HG02571 (cell line): ENCODE measurements around the gene RPS21.

Experiments used
- ATAC-seq: cut with Tn5 transposase; IDR thresholded peaks from one replicate; pipeline ENCODE4 v1.9.1; 2021; ENCODE audit warnings: mild to moderate bottlenecking, moderate library complexity; ENCODE audit not compliant: unreplicated experiment

Gene RPS21

DNA sequence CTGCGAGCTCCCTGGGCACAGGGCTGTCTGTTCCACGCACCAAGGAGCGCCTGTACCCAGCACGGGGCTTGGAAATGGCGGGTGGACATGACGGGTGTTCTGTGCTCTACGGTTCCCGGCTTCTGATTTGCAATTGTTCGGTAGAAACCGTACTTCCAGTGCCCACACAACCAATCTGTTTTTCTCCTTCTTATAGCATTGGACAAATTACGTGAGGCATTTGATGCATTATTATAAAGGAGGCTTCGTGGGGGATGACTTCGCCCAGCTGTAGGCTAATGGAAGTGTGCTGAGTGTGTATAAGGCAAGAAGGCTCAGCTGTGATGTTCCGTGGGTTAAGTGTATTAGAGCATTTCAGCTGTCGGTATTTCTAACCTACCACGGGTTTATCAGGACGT is 9.8 kb upstream of the RPS21 start:
- ATAC-seq = no peak

DNA sequence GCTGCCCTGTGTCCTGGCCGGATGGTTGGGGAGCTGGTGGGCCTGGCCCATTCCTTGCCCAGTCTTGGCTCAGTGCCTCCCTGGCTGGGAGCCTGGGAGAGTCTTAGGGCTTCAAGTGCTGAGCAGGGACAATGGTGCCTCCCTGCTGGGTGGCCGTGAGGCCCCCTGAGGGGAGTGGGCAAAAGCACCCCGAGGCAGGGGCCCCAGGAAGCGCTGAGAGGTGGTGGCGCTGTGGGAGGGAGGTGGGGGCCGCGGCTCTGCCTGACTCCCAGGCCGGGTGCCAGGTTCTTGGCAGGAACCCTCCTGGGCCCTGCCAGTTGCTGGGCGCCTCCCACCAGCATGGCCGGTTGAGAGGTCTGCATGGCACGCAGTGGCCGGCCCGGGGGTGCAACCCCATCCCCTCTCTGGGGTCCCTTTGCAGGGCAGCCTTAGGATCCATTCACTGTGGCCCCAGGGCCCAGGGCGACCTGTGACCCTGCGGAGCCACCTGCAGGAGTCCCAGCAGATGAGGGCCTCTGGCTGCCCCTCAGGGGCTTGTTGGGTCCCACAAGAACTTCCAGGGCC is 9.2 kb upstream of the RPS21 start:
- no peak for ATAC-seq

DNA sequence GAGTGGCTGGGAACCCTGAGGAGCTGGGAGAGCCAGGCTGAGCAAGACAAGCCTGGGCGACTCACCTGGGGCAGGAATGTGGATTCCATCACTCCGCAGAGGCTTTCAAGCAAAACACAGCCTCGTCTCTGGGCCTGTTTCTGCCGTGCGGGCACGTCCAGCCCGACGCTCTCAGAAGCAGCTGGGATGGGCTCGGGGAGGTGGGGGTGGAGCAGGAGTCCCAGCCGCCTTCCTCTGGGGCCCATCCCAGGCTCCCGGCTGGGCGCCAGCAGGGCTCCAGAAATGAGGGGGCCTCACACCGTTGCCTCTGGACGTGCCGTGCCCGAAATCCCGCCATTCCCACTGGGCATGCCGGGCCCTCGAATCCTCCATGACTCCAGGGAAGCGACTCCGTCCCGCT is 8.7 kb upstream of the RPS21 start:
- ATAC-seq = no peak

DNA sequence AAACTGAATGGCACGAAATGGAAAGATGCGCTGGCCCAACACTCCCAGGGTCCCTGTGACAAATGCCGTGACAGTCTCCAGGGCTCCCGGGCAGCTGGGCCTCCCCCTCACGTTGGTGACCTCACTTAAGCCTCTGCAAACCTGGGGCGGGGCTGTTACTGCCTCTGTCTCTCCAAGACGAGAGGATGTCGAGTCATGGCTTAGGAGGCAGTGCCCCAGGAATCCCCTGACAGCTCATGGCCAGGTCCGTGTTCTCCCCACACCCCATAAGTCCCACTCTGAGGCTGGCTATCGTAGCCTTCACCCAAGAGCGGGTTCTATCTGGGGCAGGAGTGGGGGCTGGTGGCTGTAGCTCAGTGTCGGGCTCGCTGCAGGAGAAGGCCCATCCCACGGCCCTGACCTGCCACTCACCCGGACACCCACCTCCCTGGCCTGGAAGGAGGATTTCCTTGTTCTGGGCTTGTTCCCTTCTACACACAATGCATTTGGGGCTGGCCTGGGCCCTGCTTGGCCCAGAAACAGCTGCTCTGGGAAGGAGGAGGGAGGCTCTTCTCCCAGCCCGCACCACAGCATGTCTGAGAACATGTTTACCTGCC is 5.6 kb upstream of the RPS21 start:
- no peak for ATAC-seq

DNA sequence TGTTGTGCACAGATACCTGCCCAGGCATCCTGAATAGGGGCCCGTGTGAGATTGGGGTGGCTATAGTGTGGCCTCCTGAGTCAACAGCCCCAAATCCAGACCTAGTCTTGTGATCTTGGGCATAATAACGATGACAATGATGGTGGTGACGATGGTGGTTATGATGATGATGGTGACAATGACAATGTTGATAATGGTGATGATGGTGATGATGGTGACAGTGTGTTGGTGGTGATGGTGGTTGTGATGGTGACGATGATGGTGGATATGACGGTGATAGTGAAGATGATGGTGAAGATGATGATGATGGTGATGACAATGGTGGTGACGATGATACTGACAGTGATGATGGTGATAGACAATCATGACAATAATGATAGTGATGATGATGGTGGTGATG is 5.1 kb upstream of the RPS21 start:
- ATAC-seq = no peak

DNA sequence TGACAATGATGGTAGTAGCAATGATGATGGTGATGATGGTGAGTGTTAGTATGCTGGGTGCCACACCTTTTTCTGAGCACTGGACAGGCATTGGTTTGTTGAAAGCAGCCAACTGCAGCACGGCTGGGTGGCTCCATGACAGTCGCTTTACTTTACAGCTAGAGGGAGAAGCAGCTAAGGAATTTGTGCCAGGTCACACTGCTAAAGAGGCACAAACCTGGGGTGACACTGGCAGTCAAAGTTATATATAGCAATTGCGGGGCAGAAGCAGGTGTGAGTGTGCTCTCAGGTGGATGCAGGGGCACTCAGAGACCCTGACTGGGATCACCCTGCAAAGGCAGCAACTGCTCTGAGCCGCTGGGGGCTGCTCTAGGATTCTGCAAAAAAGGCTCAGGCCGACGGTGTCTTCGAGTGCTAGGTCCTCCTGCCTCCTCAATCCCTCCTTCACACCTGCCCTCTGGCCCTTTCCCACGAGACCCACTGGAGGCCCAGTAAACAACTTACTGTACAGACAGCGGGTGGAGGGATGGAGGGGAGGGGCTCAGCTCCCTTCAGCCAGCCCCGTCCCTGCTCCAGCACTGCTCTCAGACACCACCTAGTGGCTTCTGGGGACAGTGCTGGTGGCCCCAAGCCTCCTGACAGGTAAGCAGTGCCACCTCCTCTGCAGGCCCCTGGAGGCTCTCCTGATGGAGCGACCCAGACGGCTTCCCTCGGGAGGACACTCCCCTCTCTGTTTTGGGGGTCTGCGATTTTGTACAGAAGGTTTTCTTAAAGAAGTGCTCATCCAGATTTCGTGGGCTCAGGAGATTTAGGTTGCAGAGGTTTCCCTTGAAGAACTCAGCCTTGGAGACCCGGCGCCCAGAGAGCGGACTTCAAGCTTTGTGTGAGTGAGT is 4.4 kb upstream of the RPS21 start:
- peak; percentile 49 for ATAC-seq

DNA sequence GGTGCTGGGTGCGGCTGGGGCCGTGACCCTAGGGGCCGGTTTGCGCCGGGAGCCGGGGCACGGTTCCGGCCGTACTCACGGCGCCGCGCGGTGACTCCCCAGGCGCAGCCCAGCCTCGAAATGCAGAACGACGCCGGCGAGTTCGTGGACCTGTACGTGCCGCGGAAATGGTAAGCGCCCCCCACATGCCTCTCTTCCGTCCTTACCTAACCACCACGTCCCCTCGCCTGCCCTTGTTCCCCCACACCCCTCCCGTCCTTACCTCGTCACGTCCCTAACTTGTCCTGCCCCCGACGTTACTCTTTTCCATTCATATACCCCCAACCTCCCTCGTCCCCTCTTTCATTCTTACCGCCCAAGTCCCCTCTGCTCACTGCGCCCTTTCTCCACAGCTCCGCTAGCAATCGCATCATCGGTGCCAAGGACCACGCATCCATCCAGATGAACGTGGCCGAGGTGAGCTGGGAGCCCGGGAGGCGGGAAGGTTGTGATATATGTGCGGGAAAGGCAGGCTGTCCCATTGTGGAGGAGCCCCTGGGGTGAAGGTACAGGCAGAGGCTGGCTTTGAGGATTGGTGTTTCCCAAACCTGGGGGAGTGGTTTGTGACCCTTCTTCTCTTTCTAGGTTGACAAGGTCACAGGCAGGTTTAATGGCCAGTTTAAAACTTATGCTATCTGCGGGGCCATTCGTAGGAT is 463 bp downstream of the RPS21 start:
- ATAC-seq = no peak

DNA sequence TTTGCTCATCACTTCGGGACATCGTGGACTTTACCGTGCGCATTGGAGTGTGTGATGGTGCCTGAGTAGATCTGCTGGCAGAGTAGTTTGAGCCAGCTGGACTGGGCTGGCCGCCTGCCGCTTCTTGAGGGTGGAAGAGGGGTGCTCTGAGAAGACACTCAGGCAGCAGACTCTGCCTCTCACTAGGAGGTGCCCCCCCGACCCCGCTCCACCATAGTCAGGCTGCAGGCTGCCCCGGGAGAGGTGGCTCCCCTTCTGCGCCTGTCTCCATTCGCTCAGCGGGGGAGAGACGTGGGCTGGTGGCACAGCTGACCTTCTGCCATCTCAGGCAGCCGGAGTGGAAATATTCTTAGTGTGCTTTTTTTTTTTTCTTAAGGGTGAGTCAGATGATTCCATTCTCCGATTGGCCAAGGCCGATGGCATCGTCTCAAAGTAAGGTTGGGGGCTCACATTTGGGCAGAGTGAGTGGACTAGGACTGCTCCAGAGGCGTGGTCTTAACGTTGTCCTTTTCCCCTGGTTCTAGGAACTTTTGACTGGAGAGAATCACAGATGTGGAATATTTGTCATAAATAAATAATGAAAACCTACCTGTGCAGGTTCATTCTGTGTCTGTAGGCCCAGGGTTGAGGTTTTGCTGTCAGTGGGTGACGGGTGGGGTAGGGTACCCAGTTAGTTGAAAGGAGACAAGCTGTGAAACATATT is 1.2 kb downstream of the RPS21 start:
- ATAC-seq = no peak

DNA sequence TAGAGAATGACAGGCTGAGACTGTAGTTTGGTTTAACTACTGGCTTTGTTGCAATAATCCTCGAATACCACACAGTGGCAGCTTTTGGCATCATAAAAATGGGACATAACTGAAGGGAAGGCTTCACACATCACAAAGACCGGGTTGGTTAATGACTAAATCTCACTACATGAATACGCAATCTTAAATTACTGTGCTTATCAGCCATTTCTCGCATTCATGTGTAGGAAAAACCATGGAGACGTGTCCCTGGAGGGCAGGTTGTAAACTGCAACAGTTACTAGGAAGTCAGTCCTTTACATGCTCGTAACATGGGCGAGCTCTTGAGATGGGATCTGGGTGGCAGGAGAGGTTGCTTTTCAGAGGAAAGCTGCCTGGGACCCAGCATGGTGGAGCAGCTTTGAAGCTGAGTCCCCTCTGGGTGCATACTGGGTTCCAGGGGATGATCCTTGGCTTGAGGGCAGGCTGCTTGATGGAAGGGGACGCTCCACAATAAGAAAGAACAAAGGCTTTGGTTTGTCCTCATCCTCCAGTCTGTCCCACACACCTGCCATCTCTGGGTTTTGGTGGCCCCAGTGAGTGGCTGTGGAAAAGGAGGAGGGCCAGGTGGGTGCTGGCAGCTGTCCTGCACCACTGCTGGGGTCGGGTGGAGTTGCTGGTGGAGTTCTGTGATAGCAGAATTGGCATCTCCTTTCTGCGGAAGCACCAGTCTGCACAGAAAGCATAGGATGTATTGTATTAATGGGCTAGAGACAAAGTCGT is 2.1 kb downstream of the RPS21 start:
- ATAC-seq = no peak

DNA sequence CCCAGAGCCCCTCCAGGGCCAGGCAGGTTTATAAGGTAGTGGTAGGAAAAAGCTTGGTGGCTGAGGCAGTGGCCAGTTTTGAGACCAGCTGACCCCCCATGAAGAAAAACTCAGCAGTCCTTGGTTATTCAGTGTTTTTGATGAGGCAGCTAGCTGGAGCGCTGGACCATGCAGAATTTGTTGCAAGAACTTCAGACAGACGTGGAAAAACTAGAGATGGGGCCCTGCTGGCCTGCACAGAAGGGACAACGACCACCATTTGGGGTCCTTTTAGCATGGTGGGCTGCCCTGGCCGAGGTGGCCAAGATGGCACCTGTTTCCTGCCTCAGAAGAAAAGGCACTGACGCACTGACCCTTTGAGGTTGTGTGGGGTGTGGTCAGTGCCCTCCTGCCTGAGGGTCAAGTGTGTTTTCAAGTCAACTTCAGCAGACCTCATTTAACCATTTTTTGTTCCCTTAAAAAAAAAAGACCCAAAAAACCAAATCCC is 2.7 kb downstream of the RPS21 start:
- ATAC-seq = no peak

DNA sequence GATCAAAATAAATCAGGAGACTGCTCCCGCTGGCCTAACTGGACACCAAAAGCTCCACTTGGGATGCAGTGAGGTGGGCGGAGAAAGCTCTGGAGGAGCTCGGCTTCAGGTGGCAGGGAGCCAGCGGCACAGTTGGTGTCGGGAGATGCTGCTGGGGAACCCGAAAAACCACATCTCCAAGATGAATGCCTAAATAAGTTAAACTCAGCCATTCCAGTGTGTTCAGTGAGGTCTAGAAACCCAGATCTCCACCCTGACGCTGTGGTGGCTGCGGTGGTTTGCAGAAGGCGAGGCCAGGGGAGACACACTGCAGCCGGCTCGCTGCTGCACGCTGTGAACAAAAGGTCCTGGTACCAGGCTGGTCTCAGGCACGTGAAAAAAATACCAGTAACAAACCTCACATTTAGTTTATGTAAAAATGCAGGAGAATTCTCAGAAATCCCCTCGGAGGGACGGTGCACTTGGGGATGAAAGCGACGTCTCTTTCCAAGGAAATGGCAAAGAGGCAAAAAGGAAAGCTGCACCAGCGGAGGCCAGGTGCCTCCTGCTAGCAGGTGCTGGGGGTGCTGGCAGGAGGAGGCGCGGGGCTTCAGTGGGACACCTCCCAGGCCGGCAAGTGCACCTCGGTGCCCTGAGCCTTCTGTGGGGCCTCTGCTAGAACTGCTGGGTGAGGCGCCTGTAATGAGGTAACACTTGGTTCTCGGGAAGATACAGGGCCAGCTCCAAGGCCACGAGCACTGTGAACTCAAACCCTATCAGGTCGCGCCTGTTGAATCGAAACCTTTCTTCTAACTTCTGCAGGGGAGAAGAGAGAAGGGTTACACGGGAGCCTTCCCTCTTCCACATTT is 3.6 kb downstream of the RPS21 start:
- ATAC-seq = no peak

DNA sequence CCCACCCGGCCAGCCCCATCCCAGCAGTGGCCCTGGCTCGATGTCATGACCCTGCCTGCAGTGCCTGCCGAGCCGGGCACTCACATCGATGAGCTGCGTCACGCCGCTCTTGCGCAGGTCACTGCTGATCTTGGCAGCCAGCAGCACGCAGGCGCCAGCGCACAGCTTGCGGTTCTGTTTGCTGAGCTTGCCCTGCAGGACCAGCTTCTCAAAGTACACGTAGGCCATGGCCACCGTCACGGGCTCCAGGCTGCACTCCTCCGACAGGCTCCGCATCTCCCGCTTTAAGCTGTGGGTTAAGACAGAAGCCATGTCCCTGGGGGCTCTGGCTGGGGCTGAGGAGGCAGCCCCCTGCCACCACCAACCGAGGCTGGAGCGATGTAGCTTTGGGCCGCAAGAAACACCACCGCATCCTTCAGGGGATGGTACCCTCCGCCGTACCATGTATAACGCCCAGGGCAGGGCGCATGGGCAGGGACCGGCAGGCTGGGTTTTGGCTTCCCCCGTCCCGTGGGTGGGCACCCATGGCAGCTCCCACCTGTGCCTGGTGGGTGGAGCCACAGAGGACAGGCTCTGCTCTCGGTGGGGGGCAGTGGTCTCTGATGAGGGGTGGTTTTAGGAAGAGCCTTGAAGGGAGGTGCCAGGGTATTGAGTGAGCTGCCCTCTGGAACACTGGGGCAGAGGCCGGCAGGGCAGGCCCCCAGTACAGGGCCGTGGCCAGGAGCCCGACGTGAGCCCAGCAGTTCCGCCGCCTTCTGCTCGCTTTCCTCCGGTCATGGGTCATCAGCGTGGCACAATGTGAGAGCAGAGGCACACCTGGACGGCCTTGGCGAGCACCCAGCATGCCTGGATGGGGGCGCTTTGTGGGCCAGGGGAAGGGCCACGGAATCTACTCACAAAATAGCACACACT is 4.5 kb downstream of the RPS21 start:
- no peak for ATAC-seq

DNA sequence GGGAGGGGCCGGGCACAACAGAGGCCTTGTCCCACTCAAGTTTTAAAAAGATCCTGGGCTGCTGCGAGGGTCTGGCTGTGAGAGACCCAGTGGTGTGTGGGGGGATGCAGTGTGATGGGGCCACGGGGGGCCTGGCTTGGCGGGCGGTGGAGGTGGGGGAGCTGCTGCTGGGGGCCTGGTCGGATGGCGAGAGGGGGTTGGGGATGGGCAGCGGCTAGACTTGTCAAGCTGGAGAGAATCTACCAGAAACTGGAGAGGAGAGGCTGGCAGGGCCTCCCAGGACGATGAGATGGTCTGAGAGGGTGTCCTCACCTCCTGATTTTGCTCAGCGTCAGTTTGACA is 5.1 kb downstream of the RPS21 start:
- ATAC-seq = no peak

DNA sequence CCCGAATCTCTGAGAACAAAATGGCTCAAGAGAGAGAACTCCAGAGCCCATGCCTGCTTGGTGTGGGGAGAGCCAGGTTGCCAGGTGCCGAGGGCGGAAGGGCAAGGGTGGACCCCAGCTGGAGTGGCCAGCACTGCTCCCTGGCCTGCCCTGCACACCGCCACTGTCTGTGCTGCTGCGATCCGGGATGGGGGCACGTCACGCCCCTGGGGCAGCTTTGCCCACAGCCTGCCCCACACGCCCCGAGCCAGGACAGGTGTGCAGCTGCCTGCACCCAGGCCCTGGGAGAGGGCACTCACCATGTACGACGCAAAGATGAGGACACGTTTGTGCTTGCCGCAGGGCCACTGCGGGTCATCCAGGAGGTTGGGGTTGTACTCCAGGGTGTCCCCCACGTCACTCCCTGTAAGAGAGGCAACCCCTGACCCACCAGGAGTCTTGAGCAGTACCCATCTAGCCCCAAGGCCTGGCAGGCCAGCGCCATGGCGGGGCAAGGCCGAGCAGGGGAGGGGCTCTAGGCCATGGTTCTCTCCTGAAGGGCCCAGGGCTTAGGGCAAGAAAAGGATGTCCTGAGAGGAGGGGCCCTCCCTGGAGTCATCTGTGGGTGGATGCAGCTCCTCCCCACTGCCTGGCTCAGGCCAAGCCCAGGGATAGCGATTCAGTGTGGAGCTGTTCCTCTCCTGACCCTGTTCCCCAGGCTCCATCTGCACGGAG is 5.9 kb downstream of the RPS21 start:
- ATAC-seq = no peak

DNA sequence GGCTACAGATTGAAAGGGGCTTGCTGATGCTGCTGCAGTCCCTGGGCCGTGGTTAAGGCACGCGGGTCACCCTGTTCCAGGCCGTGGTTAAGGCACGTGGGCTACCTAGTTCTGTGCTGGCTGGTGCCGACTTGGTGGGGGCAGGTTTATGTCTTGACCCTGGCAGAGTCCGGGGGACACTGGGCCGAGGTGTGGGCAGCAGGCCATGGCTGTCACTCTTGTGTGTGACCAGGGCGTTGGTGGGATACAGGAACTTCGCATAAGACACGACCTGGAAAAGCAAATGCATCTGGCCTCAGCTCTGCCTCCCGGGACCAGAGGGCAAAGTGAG is 6.4 kb downstream of the RPS21 start:
- ATAC-seq = no peak

DNA sequence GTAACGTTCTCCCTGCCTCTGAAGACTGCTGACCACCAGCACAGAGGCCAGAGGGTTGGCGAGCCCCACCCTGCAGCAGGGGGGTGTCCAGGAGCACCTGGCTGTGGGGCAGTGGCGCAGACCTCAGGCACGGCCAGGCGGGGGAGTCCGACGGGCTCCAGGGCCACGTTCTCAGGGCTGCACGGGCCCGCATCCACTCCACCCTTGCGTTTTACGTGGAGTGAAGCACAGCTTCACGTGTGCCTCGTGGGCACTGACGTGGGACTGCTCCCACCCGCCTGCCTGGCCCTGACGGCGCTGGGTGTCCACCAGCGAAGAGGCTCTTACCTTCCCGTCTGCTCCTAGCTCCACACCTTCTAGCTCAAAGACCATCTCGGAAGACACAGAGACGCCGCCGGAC is 6.9 kb downstream of the RPS21 start:
- no peak for ATAC-seq

DNA sequence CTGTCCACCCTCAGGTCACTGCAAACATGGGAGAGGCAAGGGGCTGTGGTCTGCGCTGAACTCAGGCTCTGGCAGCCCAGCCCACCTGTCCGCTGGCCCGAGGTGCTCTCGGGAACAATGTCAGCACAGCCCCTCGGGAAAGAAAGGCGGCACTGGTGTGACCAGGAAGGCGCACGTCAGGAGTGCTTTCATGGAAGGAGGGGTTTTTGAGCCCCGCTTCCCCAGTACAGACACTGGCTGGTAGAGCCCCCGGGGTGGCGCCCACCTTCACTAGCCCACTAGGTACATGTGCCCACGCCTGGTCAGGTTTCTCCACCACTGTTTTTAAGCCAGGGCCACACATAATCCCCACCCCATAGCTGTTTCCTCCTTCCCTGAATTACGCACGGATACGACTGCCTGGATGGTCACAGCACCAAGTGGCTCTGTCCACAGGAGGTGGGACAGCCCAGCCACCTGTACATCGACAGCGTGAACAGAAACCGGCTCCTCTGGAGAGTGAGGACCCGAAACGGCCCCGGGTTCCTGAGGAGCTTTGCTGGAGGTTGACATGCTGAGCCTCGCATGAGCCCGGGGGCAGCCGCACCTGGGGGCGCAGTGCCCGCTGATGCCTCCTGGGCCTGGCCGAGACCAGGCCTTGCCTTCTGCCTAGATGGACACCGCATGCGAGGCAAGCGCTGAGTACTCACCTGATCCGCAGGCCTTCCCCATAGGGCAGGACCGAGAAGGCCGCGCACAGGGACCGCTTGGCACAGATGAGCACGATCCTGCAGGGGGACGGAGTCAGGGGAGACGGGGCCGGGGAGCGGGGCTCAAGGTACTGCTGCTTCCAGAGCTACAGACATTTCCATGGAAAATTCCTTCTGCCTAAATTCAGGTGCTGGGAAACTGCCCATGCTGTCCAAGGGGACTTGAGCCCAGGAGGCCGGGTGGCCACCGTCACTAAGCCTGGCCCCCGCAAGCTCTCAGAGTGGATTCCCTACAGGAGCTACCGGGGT is 7.6 kb downstream of the RPS21 start:
- no peak for ATAC-seq
